BE2C (cell line): Measurements from ENCODE around the gene IFIT3.

Experiments
- DNase-seq: peaks from one replicate; pipeline ENCODE4 v3.0.0-alpha.2; 2020
- H3K27me3 ChIP-seq: fragments of 250-450 bp; sonication (Bioruptor Pico); 2 replicates; pipeline ENCODE4 v1.5.1; 2020; ENCODE audit warnings: mild to moderate bottlenecking
- H3K36me3 ChIP-seq: fragments of 250-450 bp; sonication (Bioruptor Pico); 2 replicates; pipeline ENCODE4 v1.5.1; 2020; ENCODE audit warnings: mild to moderate bottlenecking
- H3K4me1 ChIP-seq: fragments of 250-450 bp; sonication (Bioruptor Pico); 2 replicates; pipeline ENCODE4 v1.5.1; 2020
- H3K4me3 ChIP-seq: 2 replicates; pipeline ENCODE4 v1.5.1; 2011; ENCODE audit warnings: low read depth, low read length
- H3K9me3 ChIP-seq: fragments of 250-450 bp; sonication (Bioruptor Pico); 2 replicates; pipeline ENCODE4 v1.5.1; 2020
- CTCF ChIP-seq: IDR thresholded peaks from 2 replicates; pipeline ENCODE4 v1.5.1; 2012; ENCODE audit warnings: mild to moderate bottlenecking, low read depth, low read length

IFIT3 gene

GRCh38 chr10:89305766-89306433 is 21.9 kb upstream of the IFIT3 start:
- Histone ChIP-seq H3K4me1 (peaks cover 4% of the 10 kb centered on the region; the same call in 1 of the 2 replicates), H3K9me3 (no peaks in the 10 kb centered on the region; the same call in 1 of the 2 replicates), H3K4me3 (no peak overlapping the region), H3K27me3 (no peaks in the 10 kb centered on the region), H3K36me3 (no peaks in the 10 kb centered on the region)
- TF ChIP-seq CTCF: no peak
- no peak for DNase-seq

GRCh38 chr10:89306434-89307268 is 21.1 kb upstream of the IFIT3 start:
- Histone ChIP-seq H3K4me1 (peaks cover 4% of the 10 kb centered on the region; the same call in 1 of the 2 replicates), H3K27me3 (no peaks in the 10 kb centered on the region), H3K4me3 (no peak overlapping the region), H3K36me3 (no peaks in the 10 kb centered on the region), H3K9me3 (no peaks in the 10 kb centered on the region; the same call in 1 of the 2 replicates)
- no peak for TF ChIP-seq CTCF
- no peak for DNase-seq

GRCh38 chr10:89307269-89307577 is 20.6 kb upstream of the IFIT3 start:
- no peaks in the 10 kb centered on the region for H3K36me3 ChIP-seq
- no peak overlapping the region for H3K4me3 ChIP-seq
- DNase-seq: no peak
- H3K4me1 ChIP-seq: peaks cover 2% of the 10 kb centered on the region; the same call in 1 of the 2 replicates
- no peak for TF ChIP-seq CTCF
- H3K9me3 ChIP-seq: no peaks in the 10 kb centered on the region; the same call in 1 of the 2 replicates
- H3K27me3 ChIP-seq: no peaks in the 10 kb centered on the region

GRCh38 chr10:89308266-89308665 is 19.5 kb upstream of the IFIT3 start:
- no peak for DNase-seq
- Histone ChIP-seq H3K4me3 (no peak overlapping the region), H3K4me1 (no peaks in the 10 kb centered on the region), H3K9me3 (no peaks in the 10 kb centered on the region; the same call in 1 of the 2 replicates), H3K36me3 (no peaks in the 10 kb centered on the region), H3K27me3 (no peaks in the 10 kb centered on the region)
- no peak for TF ChIP-seq CTCF

GRCh38 chr10:89308736-89309135 is 19.1 kb upstream of the IFIT3 start:
- H3K4me1 ChIP-seq: no peaks in the 10 kb centered on the region
- TF ChIP-seq CTCF: no peak

More at GRCh38 chr10:89308736-89309135, 19.1 kb upstream of the IFIT3 start:
- Histone ChIP-seq H3K4me3 (no peak overlapping the region), H3K36me3 (no peaks in the 10 kb centered on the region), H3K9me3 (no peaks in the 10 kb centered on the region; the same call in 1 of the 2 replicates), H3K27me3 (no peaks in the 10 kb centered on the region)
- DNase-seq: no peak
